Measurements from ENCODE around the gene SAXO1. TPM values are rescaled to one million over a fixed set of nuclear protein-coding genes. Genes with fewer than 3 reads are reported as not detected.
"Not testable (repeated sequence)": the region's sequence is repeated elsewhere in the genome, so short reads cannot be mapped to it uniquely, and the experiment has no call there.

The SAXO1 gene
- total RNA-seq, 1 donor from 2014 or later: under 0.01 TPM

GRCh38 chr9:18970393-18970792 lies 62.6 kb downstream of the SAXO1 start:
- no peak for DNase-seq (ENCODE audit: low read depth)

DNA sequence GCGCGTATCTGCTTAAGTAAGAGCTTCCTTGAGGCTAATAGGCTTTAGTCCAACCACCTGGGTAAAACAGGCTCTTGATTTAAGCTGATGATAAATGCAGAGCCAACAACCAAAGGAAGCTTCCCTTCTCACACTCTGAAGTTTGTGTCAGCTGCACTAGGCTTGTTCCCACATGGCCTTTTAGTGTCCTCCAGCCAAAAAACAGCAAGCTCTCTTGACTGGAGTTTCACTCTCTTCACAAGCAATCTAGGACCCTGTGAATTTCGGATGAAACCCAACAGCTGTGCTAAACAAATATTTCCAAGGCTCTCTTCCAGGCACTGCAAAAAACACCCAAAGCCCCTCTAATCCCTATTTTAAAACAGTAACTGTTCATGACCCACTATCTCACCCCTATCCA lies 63.9 kb downstream of the SAXO1 start:
- no peak for DNase-seq (ENCODE audit: low read depth)

- DNase-seq (ENCODE audit: low read depth): no peak
Observed at GRCh38 chr9:18955626-18956025, 77.4 kb downstream of the SAXO1 start.

- DNase-seq (ENCODE audit: low read depth): no peak
Observed at GRCh38 chr9:18951936-18952335, 81.1 kb downstream of the SAXO1 start.

- DNase-seq (ENCODE audit: low read depth): no peak
Observed at GRCh38 chr9:18947892-18948339, 85.1 kb downstream of the SAXO1 start.

DNA sequence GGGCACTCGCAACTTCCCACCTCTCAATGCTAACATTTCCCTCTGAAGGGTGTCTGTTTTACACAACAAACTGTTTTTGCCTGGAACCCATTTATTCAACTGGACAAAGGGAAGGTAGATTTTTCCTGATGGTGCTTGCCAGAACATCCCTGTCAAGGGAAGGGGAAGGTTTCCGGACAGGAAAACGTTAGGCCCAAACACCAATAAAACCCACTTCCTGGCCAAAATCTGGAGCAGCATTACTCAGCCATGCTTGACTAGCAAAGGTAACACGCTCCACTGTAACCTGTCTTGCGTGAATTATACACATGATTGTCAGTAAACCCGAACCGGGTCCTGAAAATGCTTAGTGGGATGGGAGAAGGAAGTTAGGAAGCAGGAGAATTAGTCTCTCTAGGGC lies 90.2 kb downstream of the SAXO1 start:
- no peak for DNase-seq (ENCODE audit: low read depth)

GRCh38 chr9:18941060-18941740 lies 91.8 kb downstream of the SAXO1 start:
- DNase-seq (ENCODE audit: low read depth): no peak

- no peak for DNase-seq (ENCODE audit: low read depth)
Observed at GRCh38 chr9:18939943-18940342, 93.1 kb downstream of the SAXO1 start.

GRCh38 chr9:18936094-18936871 lies 96.7 kb downstream of the SAXO1 start:
- DNase-seq (ENCODE audit: low read depth): no peak

DNA sequence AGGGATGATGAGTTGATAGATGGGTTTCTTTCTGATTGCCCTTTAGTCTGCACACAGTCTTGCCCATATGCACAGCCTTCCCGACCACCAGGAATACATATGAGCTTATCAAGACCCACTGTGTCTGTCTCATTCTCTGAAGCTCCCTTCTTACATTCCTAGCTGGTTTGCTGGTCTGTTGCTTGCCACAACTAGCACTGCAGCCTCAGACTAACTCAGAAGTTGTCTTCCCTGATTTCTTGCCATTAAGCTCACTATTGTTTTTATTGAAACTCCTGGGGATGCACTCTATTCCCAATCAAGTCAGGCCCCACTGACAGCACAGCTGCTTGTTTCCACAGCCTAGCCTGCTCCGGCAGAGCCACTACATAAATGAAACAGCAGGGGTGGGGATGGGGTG lies 97.5 kb downstream of the SAXO1 start:
- DNase-seq (ENCODE audit: low read depth): no peak

GRCh38 chr9:18930611-18931010 lies 102.4 kb downstream of the SAXO1 start:
- not testable (repeated sequence) for DNase-seq (ENCODE audit: low read depth)

DNA sequence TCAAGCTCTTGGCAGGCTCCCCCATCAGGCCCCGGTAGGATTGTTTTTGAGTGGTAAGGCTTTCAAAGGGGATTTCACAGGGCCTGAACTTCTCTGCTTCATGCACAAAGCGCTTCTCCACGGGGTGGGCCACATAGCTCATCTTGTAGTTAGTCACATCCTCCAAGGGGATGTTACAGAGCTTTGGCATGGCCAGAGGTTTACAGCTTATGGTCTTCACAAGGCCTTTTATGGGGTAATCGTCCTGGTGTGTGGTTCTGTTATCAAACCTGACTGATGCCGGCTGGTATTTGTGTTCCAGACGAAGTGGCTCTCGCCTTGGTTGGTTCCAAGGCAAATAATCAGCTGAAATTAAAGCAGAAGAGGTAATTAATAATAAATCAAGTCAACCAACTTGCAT lies 104.3 kb downstream of the SAXO1 start:
- DNase-seq (ENCODE audit: low read depth): no peak

DNA sequence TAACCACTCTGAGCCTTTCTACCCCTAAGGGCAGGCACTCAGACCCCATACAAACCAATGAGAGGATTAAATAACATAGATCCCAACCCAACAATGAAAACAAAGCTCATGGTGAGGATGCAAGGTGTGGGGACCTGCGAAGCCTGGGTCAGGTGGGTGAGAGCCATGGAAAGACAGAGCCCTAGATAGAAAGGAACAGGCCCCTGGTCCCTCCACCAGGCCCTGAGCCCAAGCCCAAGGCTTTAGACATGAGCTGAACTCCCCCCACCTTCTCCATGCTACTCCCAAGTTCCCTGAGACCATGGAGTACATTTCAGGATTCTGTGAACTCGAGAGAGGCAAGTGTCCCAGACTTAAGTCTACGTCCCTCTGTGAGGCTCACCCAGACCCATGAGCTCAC lies 106.5 kb downstream of the SAXO1 start:
- no peak for DNase-seq (ENCODE audit: low read depth)

- no peak for DNase-seq (ENCODE audit: low read depth)
Observed at GRCh38 chr9:18925880-18926279, 107.1 kb downstream of the SAXO1 start.

- no peak for DNase-seq (ENCODE audit: low read depth)
Observed at GRCh38 chr9:18923671-18924430, 109.2 kb downstream of the SAXO1 start.

GRCh38 chr9:18923167-18923566 lies 109.8 kb downstream of the SAXO1 start:
- DNase-seq (ENCODE audit: low read depth): no peak

GRCh38 chr9:18922161-18922885 lies 110.7 kb downstream of the SAXO1 start:
- no peak for DNase-seq (ENCODE audit: low read depth)

DNA sequence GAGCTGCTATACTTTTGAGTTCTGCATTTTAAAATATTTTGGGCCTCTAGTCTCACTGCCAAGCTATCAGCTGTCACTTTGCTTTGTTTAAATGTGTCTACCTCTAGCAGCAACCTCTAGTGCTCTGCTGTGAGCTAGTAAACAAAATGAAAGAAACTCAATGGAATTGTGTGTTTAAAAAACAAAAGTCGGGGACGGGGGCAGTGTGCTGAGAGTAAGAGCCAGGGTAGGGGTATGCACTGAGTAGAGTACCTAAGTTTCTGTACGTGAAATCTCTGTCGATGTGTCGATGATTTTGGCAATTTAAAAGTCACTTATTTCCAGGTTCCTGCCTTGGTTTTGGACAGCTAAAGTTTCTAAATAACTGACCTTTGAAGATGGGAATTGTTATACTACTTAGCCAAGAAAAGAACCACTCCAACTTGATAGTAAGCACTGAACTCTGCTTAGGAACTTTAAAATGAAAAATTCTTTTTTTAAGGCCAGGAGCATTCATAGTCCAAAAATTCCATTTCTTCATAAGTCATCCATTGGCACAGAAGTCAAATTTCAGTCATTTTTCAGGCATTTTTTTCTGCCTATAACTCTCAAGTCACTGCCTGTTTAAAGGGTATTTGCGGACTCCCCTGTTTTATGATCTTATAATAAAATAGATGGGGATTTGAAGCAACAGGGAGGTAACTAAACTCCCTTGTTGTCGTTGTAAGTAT lies 111.5 kb downstream of the SAXO1 start:
- DNase-seq (ENCODE audit: low read depth): no peak

GRCh38 chr9:18920141-18921084 lies 112.6 kb downstream of the SAXO1 start:
- DNase-seq (ENCODE audit: low read depth): no peak

DNA sequence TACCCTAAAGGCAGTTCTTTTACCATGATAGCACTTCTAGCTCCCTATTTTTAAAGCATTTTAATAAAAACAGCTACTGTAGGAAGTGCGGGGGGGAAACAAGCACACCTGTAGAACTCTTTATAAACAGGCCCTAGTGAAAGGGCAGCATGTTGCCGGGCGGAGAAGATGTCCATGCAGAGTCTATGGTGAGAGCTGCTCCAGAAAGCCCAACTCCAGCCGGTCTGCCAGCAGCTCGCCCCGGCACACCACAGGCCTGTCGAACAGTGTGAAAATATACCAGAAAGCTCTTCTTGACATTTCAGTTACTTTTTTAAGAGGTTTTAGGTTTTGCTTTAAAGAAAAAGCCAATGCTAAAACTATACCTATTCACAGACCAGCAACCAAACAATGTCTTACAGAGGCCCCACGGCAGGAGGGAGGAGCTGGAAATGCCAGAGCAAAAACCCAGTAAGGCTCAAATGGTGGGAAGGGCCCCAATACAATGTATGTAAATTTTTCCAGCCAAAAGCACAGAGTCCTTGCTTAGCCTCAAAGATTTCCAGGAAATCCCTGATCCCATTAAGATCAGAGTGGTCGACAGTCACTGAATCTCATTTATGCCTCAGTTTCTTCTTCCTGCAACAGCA lies 121.2 kb downstream of the SAXO1 start:
- no peak for DNase-seq (ENCODE audit: low read depth)
